ENCODE measurements around the gene ARSK. TPM values are rescaled to one million over a fixed set of nuclear protein-coding genes. Genes with fewer than 3 reads are reported as not detected.

Gene ARSK
- total RNA-seq, 1 experiment from 2014 or later = 13.6 TPM

Other genes with a start within 250 kb of the ARSK start
- gene FAM81B, start 163.7 kb upstream of the ARSK start, total RNA-seq (2014; rRNA removed; shearing (Covaris generic)) = not detected in 2 replicates
- gene SKIC3, start 124 bp upstream of the ARSK start, total RNA-seq (2014; rRNA removed; shearing (Covaris generic)) = 52.9 and 81.5 TPM in 2 replicates
- gene GPR150, start 65.0 kb downstream of the ARSK start, total RNA-seq (2014; rRNA removed; shearing (Covaris generic)) = 0.15 TPM in 1 of 2 replicates, not detected in the other
- 3.3 and 4.2 TPM in 2 replicates for gene RFESD, start 91.7 kb downstream of the ARSK start, total RNA-seq (2014; rRNA removed; shearing (Covaris generic))
- gene SPATA9, start 127.9 kb downstream of the ARSK start, total RNA-seq (2014; rRNA removed; shearing (Covaris generic)) = not detected in 2 replicates
- gene RHOBTB3, start 176.2 kb downstream of the ARSK start, total RNA-seq (2014; rRNA removed; shearing (Covaris generic)) = 23.0 and 45.6 TPM in 2 replicates

All from H7 (cell line).